GM21381 (cell line): ENCODE measurements around the gene INPP4B.
"Not testable (repeated sequence)": the region's sequence is repeated elsewhere in the genome, so short reads cannot be mapped to it uniquely, and the experiment has no call there.

Experiments
- ATAC-seq: cut with Tn5 transposase; IDR thresholded peaks from one replicate; pipeline ENCODE4 v1.9.1; 2021; ENCODE audit warnings: mild to moderate bottlenecking, moderate library complexity; ENCODE audit not compliant: unreplicated experiment

The INPP4B gene

GRCh38 chr4:142420311-142421095 is 425.6 kb downstream of the INPP4B start:
- no peak for ATAC-seq

DNA sequence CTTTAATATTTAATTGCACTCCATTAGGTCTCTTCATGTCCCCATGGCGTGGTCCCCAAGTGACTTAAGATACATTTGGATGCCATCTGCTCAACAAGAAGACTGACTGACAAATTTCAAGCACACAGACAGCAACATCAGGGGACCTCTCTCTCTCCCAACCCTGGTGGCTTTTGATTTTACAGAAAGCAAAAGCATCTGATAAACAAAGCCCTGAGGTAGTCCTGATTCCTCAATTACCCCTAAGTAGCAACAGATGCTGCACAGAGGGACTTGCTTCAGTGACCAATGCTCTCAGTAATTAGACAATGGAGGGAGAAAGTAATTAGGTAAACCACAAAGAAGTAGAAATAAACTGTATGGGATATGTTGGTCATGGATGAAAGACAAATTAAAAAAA is 426.4 kb downstream of the INPP4B start:
- no peak for ATAC-seq

- no peak for ATAC-seq
Measured at GRCh38 chr4:142418697-142419096, 427.4 kb downstream of the INPP4B start.

DNA sequence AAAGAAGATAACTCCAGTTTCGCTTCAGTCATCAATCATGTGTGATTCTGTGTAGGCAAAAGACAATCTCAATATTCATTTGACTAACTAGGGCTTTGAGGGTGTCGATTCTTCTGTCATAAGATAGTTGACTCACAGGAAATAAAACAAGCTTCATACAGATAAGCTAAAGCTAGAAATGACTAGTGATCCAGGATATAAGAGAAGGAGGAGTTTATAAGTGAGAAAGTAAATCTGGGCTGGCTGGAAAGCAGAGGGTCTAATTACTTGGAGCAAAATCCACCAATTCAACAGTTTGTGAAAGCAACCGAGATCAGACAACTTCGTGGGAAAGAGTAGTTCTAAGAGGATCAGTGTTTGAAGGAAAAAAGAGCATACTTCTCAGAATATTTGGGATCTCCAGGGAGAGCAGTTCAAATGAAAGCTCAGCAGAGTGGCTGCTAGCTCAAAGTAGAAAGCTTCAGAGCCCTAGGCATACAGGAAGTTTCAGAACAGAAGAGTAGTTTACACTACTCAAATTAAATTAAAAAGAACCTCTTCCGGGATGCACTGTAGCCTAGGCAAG is 429.3 kb downstream of the INPP4B start:
- no peak for ATAC-seq

DNA sequence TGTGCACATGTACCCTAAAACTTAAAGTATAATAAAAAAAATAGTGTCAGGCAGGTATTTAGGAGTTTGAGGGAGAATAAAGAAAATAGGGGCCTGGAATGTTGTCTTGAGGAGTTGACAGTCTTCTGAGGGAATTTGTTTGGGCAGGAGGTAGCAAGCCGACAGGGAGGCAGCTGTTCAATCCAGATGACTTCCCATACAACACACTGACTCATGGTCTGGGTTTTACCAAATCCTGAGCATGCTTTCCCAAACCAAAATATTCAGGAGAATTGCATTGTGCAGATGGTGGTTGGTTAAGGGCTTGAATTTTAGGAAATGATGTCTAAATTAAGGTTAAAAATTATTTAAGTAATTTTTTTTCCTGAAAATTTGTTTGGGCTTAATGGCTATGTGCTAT is 430.0 kb downstream of the INPP4B start:
- ATAC-seq: no peak

DNA sequence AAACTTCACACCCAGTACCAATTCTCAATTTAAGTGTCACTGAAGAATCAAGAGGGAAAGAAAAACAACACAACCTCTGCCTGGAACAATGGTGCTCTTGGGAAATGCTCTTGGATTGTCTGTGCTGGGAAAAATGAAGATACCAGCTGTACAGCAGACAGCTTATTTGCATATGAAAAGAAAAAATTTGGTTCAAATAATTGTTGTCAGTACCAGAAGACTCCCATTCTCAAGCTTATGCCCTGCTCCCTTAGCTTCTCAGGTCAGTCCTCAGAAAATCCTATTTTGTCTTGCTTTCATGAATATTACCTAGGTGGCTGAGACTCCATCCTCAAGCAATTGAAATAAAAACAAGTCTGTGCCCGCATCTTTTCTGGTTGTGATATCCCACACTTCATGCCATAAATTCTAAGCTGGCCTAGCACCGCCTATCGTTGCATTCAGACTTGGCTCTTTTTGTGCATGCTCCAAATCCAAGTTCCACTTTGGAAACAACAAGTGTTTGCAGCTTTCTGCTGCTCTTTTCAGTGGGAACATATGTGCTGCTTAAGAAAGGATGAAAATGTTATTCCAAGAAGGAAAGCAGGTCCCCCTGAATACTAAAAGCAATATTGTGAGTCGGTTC is 431.6 kb downstream of the INPP4B start:
- ATAC-seq: no peak

GRCh38 chr4:142413485-142413884 is 432.6 kb downstream of the INPP4B start:
- ATAC-seq: no peak

GRCh38 chr4:142411993-142412392 is 434.1 kb downstream of the INPP4B start:
- ATAC-seq: no peak

GRCh38 chr4:142408003-142408441 is 438.1 kb downstream of the INPP4B start:
- ATAC-seq: no peak

- no peak for ATAC-seq
Measured at GRCh38 chr4:142407596-142407995, 438.5 kb downstream of the INPP4B start.

DNA sequence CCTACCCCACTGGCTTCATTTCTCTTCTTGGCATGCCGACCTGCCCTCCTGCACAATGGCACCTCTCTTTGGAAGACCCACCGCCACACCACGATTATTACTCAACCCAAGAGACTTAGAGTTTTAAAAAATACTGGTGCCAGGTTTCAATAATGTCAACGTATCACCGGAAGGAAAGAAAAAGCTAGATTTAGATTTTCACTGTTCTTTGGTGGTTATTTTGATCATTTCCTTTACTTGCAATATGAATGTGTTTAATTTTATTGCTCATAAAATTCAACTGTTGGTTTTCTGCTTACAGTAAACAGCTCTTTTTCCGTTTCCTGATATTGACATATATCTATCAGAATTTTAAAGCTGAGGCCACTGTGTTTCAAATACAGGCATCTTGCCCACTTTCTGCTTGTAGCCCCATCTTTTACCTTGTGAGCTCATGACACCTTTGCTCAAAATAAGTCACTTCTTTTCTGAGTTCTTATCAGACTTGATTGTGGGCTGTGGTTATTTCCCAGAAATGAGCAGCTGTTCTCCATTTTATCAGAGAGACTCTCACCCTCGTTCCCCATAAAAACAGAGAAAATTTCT is 439.1 kb downstream of the INPP4B start:
- ATAC-seq: no peak

- ATAC-seq: no peak
Measured at GRCh38 chr4:142406499-142406835, 439.6 kb downstream of the INPP4B start.

- peak; percentile 32 for ATAC-seq
Measured at GRCh38 chr4:142405695-142406498, 440.2 kb downstream of the INPP4B start.

GRCh38 chr4:142405021-142405694 is 440.9 kb downstream of the INPP4B start:
- ATAC-seq: peak; percentile 51

- ATAC-seq: no peak
Measured at GRCh38 chr4:142404191-142404611, 441.9 kb downstream of the INPP4B start.

- no peak for ATAC-seq
Measured at GRCh38 chr4:142402900-142403299, 443.2 kb downstream of the INPP4B start.

DNA sequence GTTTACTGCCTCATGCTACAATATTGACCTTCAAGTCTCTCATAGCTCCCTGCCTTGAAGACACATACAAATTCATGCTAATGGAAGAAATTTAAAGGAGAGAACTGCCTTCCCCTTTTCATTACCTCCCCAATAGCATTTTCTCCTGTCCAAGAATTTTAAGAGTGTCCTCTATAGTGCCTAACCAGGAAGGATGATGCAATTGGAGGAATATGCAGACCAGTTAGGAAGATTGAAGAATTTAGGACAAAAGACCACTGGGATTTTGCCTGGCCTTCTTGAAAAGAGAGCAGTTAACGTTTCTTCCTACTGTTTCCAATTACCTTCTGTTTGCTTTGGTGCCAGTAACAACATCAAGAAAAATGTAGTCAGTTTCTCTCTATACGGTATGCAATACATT is 443.9 kb downstream of the INPP4B start:
- no peak for ATAC-seq

- not testable (repeated sequence) for ATAC-seq
Measured at GRCh38 chr4:142397364-142397991, 448.6 kb downstream of the INPP4B start.

- ATAC-seq: no peak
Measured at GRCh38 chr4:142396279-142396678, 449.8 kb downstream of the INPP4B start.

DNA sequence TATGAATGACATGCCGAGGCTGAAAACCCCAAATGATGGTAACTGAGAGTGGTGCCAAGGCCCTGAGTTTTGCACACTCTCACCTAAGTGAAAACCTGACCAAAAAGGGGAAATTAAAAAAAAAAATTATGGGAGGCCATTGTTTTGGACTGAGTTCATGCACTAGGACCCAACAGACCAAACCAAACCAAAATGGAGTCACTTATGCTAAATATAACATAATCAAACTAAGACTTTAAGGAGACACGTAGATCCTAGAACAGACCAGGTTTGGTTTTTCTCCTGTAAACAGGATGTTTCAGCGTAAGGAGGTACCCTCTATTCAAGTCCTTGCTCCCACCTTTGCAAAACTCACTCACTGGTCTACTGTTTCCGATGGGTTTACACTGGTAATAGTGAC is 453.0 kb downstream of the INPP4B start:
- ATAC-seq: no peak
